ENCODE data around the gene POLD1. TPM values are rescaled to one million over a fixed set of nuclear protein-coding genes. Genes with fewer than 3 reads are reported as not detected.

POLD1 gene
- total and polyA plus RNA-seq, 8 donors: 26.0 to 58.3 (median 35.7) TPM

- H3K4me3 ChIP-seq: no peak overlapping the region
- intact Hi-C loops (cut with DNase I): no loop called here
- H3K9me3 ChIP-seq: no peaks in the 10 kb centered on the region
- no peak for TF ChIP-seq CTCF (IDR thresholded peaks at IDR 0.05)
- H3K36me3 ChIP-seq: no peaks in the 10 kb centered on the region
- no peak overlapping the region for H3K27ac ChIP-seq
- no peak for DNase-seq
- peaks cover 5 to 21% of the 10 kb centered on the region in 2 donors for H3K4me1 ChIP-seq
- H3K27me3 ChIP-seq: peaks cover 0 to 36% of the 10 kb centered on the region in 2 donors
- no peak for ATAC-seq
Measured at GRCh38 chr19:50428772-50429463, 44.8 kb downstream of the POLD1 start.

- Histone ChIP-seq H3K27me3 (peaks cover 0 to 42% of the 10 kb centered on the region in 2 donors), H3K4me3 (peak overlapping the region; percentile 55 to 66), H3K36me3 (no peaks in the 10 kb centered on the region), H3K27ac (peak overlapping the region; percentile 40 to 65), H3K4me1 (peaks cover 5 to 21% of the 10 kb centered on the region in 2 donors), H3K9me3 (no peaks in the 10 kb centered on the region)
- ATAC-seq (no peak), DNase-seq (peak in 1 of 4 donors; percentile 21)
- intact Hi-C loops (cut with DNase I): no loop called here
- no peak for TF ChIP-seq CTCF (IDR thresholded peaks at IDR 0.05)
Measured at GRCh38 chr19:50430888-50431342, 46.8 kb downstream of the POLD1 start.

- peak overlapping the region; percentile 40 to 65 for H3K27ac ChIP-seq
- intact Hi-C loops (cut with DNase I): no loop called here
- DNase-seq (peak; percentile 89 to 93 (median 90)), ATAC-seq (peak; percentile 91)
- H3K36me3 ChIP-seq: no peaks in the 10 kb centered on the region
- peaks cover 5 to 21% of the 10 kb centered on the region in 2 donors for H3K4me1 ChIP-seq
- TF ChIP-seq CTCF (IDR thresholded peaks at IDR 0.05): no peak
- H3K4me3 ChIP-seq: peak overlapping the region; percentile 55 to 66
- peaks cover 0 to 42% of the 10 kb centered on the region in 2 donors for H3K27me3 ChIP-seq
- no peaks in the 10 kb centered on the region for H3K9me3 ChIP-seq
Measured at GRCh38 chr19:50431343-50432220, 47.4 kb downstream of the POLD1 start.

- TF ChIP-seq CTCF (IDR thresholded peaks at IDR 0.05): no peak
- Histone ChIP-seq H3K27me3 (peaks cover 0 to 41% of the 10 kb centered on the region in 2 donors), H3K4me1 (peaks cover 5 to 21% of the 10 kb centered on the region in 2 donors), H3K36me3 (no peaks in the 10 kb centered on the region), H3K27ac (peak within 1 kb of the TSS; percentile 40 to 65), H3K9me3 (no peaks in the 10 kb centered on the region), H3K4me3 (peak within 1 kb of the TSS; percentile 55 to 66)
- peak in 1 of 4 donors; percentile 63 for DNase-seq
- ATAC-seq: peak; percentile 21
- intact Hi-C loops (cut with DNase I): no loop called here
Measured at GRCh38 chr19:50432221-50433028, 48.3 kb downstream of the POLD1 start, which contains the start of gene MYBPC2. TSS of gene MYBPC2 (plus strand) at chr19:50432892. CDS start at chr19:50432954, 62 bp downstream.

Measured in left lung (tissue), 10 donors.